H1 (cell line): Measurements from ENCODE around the gene SHC1. TPM values are rescaled to one million over a fixed set of nuclear protein-coding genes. Genes with fewer than 3 reads are reported as not detected.

ENCODE experiments used
- CTCF ChIA-PET: fragments of 300-600 bp; sonication (Branson Sonifier 250); formaldehyde crosslinking; loops from one replicate; lab custom pipeline; 2021; ENCODE audit not compliant: partially characterized antibody; lab: Charles Lee
- POLR2A ChIA-PET: fragments of 300-600 bp; sonication (Branson Sonifier 250); formaldehyde crosslinking; loops from one replicate; lab custom pipeline; 2021; ENCODE audit warnings: inconsistent platforms; ENCODE audit not compliant: partially characterized antibody; lab: Charles Lee
- DNase-seq, 2 experiments: peaks; one replicate each; pipeline versions ENCODE4 v3.0.0 to v3.0.0-alpha.2; 2010 to 2022; ENCODE audit warnings: low spot score in 2 of 2, low read depth in 1 of 2, mixed read lengths in 1 of 2
- FAIRE-seq: peaks from 2 replicates; lab custom pipeline; 2011; peaks lifted over from hg19 to GRCh38; lab: Jason Lieb, UNC
- H2AFZ ChIP-seq: 2 replicates; pipeline ENCODE4 v1.8.1; 2012; ENCODE audit warnings: low read length, inconsistent platforms
- H2AK5ac ChIP-seq: 2 replicates; pipeline ENCODE4 v1.6.1; 2013; ENCODE audit warnings: low read depth, low read length
- H2BK120ac ChIP-seq: replicated peaks from 2 replicates; pipeline ENCODE3; 2013; ENCODE audit warnings: low read depth, low read length, inconsistent platforms
- H2BK12ac ChIP-seq: 2 replicates; pipeline ENCODE4 v1.6.1; 2013; ENCODE audit warnings: low read depth, low read length
- H2BK15ac ChIP-seq: 2 replicates; pipeline ENCODE4 v1.6.1; 2013; ENCODE audit warnings: low read length
- H2BK20ac ChIP-seq: 2 replicates; pipeline ENCODE4 v1.6.1; 2013; ENCODE audit warnings: low read length
- H2BK5ac ChIP-seq: 2 replicates; pipeline ENCODE4 v1.6.1; 2013; ENCODE audit warnings: low read depth, low read length
- H3K14ac ChIP-seq: 2 replicates; pipeline ENCODE4 v1.6.1; 2013; ENCODE audit warnings: inconsistent platforms; ENCODE audit not compliant: insufficient read length
- H3K18ac ChIP-seq: 2 replicates; pipeline ENCODE4 v1.6.1; 2013; ENCODE audit warnings: low read length; ENCODE audit errors: extremely low read depth
- H3K23ac ChIP-seq: 2 replicates; pipeline ENCODE4 v1.6.1; 2013; ENCODE audit warnings: inconsistent platforms; ENCODE audit not compliant: insufficient read length
- H3K23me2 ChIP-seq: 2 replicates; pipeline ENCODE4 v1.6.1; 2013; ENCODE audit warnings: low read depth, low read length
- H3K27ac ChIP-seq: 2 replicates; pipeline ENCODE4 v1.6.1; 2011; ENCODE audit warnings: low read depth, low read length, inconsistent platforms
- H3K27me3 ChIP-seq, 4 experiments: replicated peaks in 1 of 4; 1 replicate in 1 of 4; 2 replicates in 3 of 4; pipeline versions ENCODE4 v1.6.1 to v1.8.1; 2011 to 2013; ENCODE audit warnings: low read length in 3 of 4, mild to moderate bottlenecking in 3 of 4, inconsistent platforms in 2 of 4, mixed read lengths in 2 of 4, moderate library complexity in 1 of 4; ENCODE audit not compliant: control insufficient read depth in 3 of 4, insufficient read depth in 3 of 4; ENCODE audit errors: extremely low read depth in 1 of 4
- H3K36me3 ChIP-seq, 4 experiments: 2 replicates each; pipeline versions ENCODE4 v1.6.1 to v1.8.1; 2011 to 2013; ENCODE audit warnings: mild to moderate bottlenecking in 4 of 4, low read length in 3 of 4, moderate library complexity in 2 of 4, control low read depth in 1 of 4, inconsistent platforms in 1 of 4; ENCODE audit not compliant: insufficient read depth in 4 of 4, control insufficient read depth in 2 of 4
- H3K4ac ChIP-seq: replicated peaks from 2 replicates; pipeline ENCODE3; 2013; ENCODE audit warnings: low read length, low read depth, mixed read lengths, inconsistent platforms; ENCODE audit not compliant: insufficient read length
- H3K4me1 ChIP-seq, 4 experiments: replicated peaks in 1 of 4; 1 replicate in 1 of 4; 2 replicates in 3 of 4; pipeline versions ENCODE4 v1.6.1 to v1.8.1; 2011 to 2013; ENCODE audit warnings: low read length in 3 of 4, inconsistent platforms in 2 of 4, mixed read lengths in 1 of 4; ENCODE audit not compliant: insufficient read depth in 4 of 4, control insufficient read depth in 3 of 4
- H3K4me2 ChIP-seq, 2 experiments: 2 replicates each; pipeline versions ENCODE4 v1.6.1 to v1.8.1; 2011 to 2013; ENCODE audit warnings: low read depth in 2 of 2, low read length in 2 of 2, control low read depth in 1 of 2, inconsistent platforms in 1 of 2, mild to moderate bottlenecking in 1 of 2; ENCODE audit not compliant: insufficient read depth in 1 of 2
- H3K4me3 ChIP-seq, 4 experiments: fragments of 200-600, 300-600 bp in 1 of 4; sonication (generic), shearing (Covaris generic), sonication (Bioruptor Twin) in 1 of 4; 2 replicates each; pipeline versions ENCODE4 v1.5.1 to v1.8.1; 2011 to 2016; ENCODE audit warnings: low read length in 4 of 4, low read depth in 3 of 4, control low read depth in 2 of 4, inconsistent platforms in 2 of 4, mild to moderate bottlenecking in 2 of 4, mixed read lengths in 1 of 4, moderate library complexity in 1 of 4; ENCODE audit not compliant: insufficient read depth in 2 of 4; ENCODE audit errors: extremely low read depth in 1 of 4
- H3K56ac ChIP-seq: replicated peaks from 2 replicates; pipeline ENCODE3; 2013; ENCODE audit warnings: low read depth, mild to moderate bottlenecking, mixed read lengths, low read length, inconsistent platforms; ENCODE audit not compliant: insufficient read length
- H3K79me1 ChIP-seq: 2 replicates; pipeline ENCODE4 v1.6.1; 2013; ENCODE audit warnings: low read depth, low read length, control low read depth
- H3K79me2 ChIP-seq, 2 experiments: 2 replicates each; pipeline versions ENCODE4 v1.6.1 to v1.8.1; 2012 to 2013; ENCODE audit warnings: low read length in 2 of 2, mild to moderate bottlenecking in 2 of 2, inconsistent platforms in 1 of 2; ENCODE audit not compliant: insufficient read depth in 2 of 2, control insufficient read depth in 1 of 2
- H3K9ac ChIP-seq, 4 experiments: replicated peaks in 1 of 4; 1 replicate in 1 of 4; 2 replicates in 3 of 4; pipeline versions ENCODE4 v1.6.1 to v1.8.1; 2011 to 2013; ENCODE audit warnings: low read depth in 3 of 4, low read length in 3 of 4, control low read depth in 2 of 4, mild to moderate bottlenecking in 2 of 4, moderate library complexity in 2 of 4, inconsistent platforms in 1 of 4; ENCODE audit errors: extremely low read depth in 1 of 4
- H3K9me3 ChIP-seq, 2 experiments: 2 replicates each; pipeline versions ENCODE4 v1.6.1 to v1.8.1; 2012 to 2013; ENCODE audit warnings: mild to moderate bottlenecking in 2 of 2, moderate library complexity in 2 of 2, control low read depth in 1 of 2, inconsistent platforms in 1 of 2, low read depth in 1 of 2, low read length in 1 of 2, mixed read lengths in 1 of 2; ENCODE audit not compliant: insufficient read depth in 2 of 2
- H4K20me1 ChIP-seq, 2 experiments: replicated peaks in 1 of 2; 2 replicates each; pipeline versions ENCODE3 to v1.8.1; 2011 to 2013; ENCODE audit warnings: inconsistent platforms in 2 of 2, low read length in 2 of 2, mild to moderate bottlenecking in 1 of 2; ENCODE audit not compliant: insufficient read depth in 2 of 2, control insufficient read depth in 1 of 2
- H4K5ac ChIP-seq: 2 replicates; pipeline ENCODE4 v1.6.1; 2013; ENCODE audit warnings: low read length, low read depth, mixed read lengths, inconsistent platforms; ENCODE audit not compliant: insufficient read length
- H4K8ac ChIP-seq: 2 replicates; pipeline ENCODE4 v1.8.0; 2013; ENCODE audit warnings: mild to moderate bottlenecking, moderate library complexity, low read length, inconsistent platforms; ENCODE audit not compliant: insufficient read depth; ENCODE audit errors: extremely low read depth
- H4K91ac ChIP-seq: replicated peaks from 2 replicates; pipeline ENCODE3; 2013; ENCODE audit warnings: low read length, mixed read lengths, inconsistent platforms; ENCODE audit not compliant: insufficient read length
- NRF1 ChIP-seq: IDR thresholded peaks from 2 replicates; pipeline ENCODE4 v1.6.1; 2011; ENCODE audit warnings: mild to moderate bottlenecking, low read depth, low read length, improper control_type of control experiment
- POLR2A ChIP-seq, 2 experiments: IDR thresholded peaks; 1 replicate in 1 of 2; 2 replicates in 1 of 2; pipeline ENCODE4 v1.6.1; 2011; ENCODE audit warnings: low read depth in 2 of 2, low read length in 2 of 2, mild to moderate bottlenecking in 2 of 2; ENCODE audit errors: control extremely low read depth in 1 of 2
- WGBS, 2 experiments: shearing (Covaris generic) in 1 of 2; methylation state at CpG; one replicate each; pipeline versions ENCODE4 v1.1.6 to v1.1.7; 2013 to 2015; ENCODE audit warnings: low lambda C conversion rate in 2 of 2, mixed read lengths in 2 of 2, inconsistent platforms in 1 of 2, low coverage in 1 of 2, missing lambda C conversion rate in 1 of 2; ENCODE audit not compliant: insufficient replicate concordance in 2 of 2, insufficient coverage in 1 of 2, insufficient read length in 1 of 2; ENCODE audit errors: extremely low coverage in 1 of 2, missing lambda C conversion rate in 1 of 2; 5-methylcytosine and 5-hydroxymethylcytosine counted together
- polyA plus RNA-seq, 7 experiments: library from polyadenylated mRNA; depleted of rRNA in 3 of 7; stranded (reverse) in 5 of 7; unstranded in 2 of 7; fragments of >200 nt in 5 of 7; fragments of 200-250 nt in 2 of 7; gene quantifications; 1 replicate in 5 of 7; 2 replicates in 1 of 7; 4 replicates in 1 of 7; pipeline versions ENCODE4 v1.2.1 to v1.2.3, GENCODE V29; 2011 to 2013; ENCODE audit warnings: missing spikeins in 2 of 7, mixed read lengths in 2 of 7
- total RNA-seq: library from RNA; stranded (reverse); fragmentation: NEBNext Ultra II Directional; extraction: Animal tissue kit (Norgen Biotek cat#: 25700); gene quantifications from 2 replicates; pipeline ENCODE4 v1.2.1, GENCODE V29; 2021

Gene SHC1
- total and polyA plus RNA-seq, 2 of the 8 experiments (the other 6 are each of a cell fraction or from before 2014, with no cell fraction given): 177 to 212 TPM

DNA sequence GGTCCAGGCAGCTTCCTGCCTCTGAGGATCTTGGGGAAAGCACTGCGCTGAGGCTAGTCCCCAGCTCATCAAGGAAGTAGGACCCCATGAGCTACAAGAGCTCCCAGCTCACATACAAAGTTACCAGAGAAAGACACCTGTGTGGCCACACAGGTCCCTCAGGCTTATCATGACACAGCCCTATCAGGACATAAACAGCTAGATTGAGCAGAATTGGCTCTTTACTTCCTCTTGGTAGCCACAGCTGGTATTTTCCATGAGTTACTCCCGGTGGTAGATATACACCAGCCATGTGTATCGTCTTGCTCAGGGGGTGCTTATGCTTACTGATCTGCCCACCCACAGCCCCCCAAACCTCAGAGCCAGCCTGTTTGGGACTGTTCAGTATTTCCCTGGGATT is 24.0 kb upstream of the SHC1 start:
- Histone ChIP-seq H3K79me2 (0 out of 4 replicates have a peak, but pooled peaks cover 0 to 3% of the 10 kb centered on the region in 2 experiments), H3K4me1 (peaks cover 0 to 7% (median 4%) of the 10 kb centered on the region in 4 experiments; a peak in 3 of 7 replicates), H3K14ac (no peak overlapping the region), H3K27me3 (no peaks in the 10 kb centered on the region), H3K9me3 (no peaks in the 10 kb centered on the region), H3K23me2 (peaks cover under 1% of the 10 kb centered on the region; the same call in 1 of the 2 replicates), H4K8ac (no peak overlapping the region), H3K9ac (0 out of 7 replicates have a peak overlapping the region, but pooled peaks of 1 of the 4 experiments have one; percentile 12), H3K18ac (peak overlapping the region; percentile 13; the same call in 1 of the 2 replicates), H2BK5ac (no peak overlapping the region), H3K4ac (no peak overlapping the region), H3K56ac (no peak overlapping the region), H2BK20ac (no peak overlapping the region), H4K5ac (no peak overlapping the region), H3K36me3 (peaks cover 2 to 16% (median 11%) of the 10 kb centered on the region in 4 experiments; a peak in 7 of 8 replicates), H3K23ac (no peak overlapping the region), H3K27ac (no peak overlapping the region), H3K4me3 (no peak overlapping the region), H2AFZ (no peak overlapping the region), H2BK120ac (no peak overlapping the region), H2AK5ac (no peak overlapping the region), H2BK15ac (no peak overlapping the region), H2BK12ac (0 out of 2 replicates have a peak overlapping the region, but pooled peaks have one; percentile 17), H3K4me2 (no peak overlapping the region), H3K79me1 (no peaks in the 10 kb centered on the region), H4K20me1 (peaks cover 0 to 5% of the 10 kb centered on the region in 2 experiments), H4K91ac (no peak overlapping the region)
- ChIA-PET CTCF (interaction anchor here (0.9 to 14.0 kb wide), 16 partner anchors 9 to 122 kb away, joined by 3 to 334 read pairs (median 8); partner anchors contain the start of genes ADAM15, CKS1B, EFNA4 and FLAD1), POLR2A (interaction anchor here (0.6 to 42.8 kb wide), 11 partner anchors 14 to 82 kb away, joined by 3 to 702 read pairs (median 9); partner anchors contain the start of genes CKS1B, EFNA4, FLAD1 and PBXIP1)
- peak; percentile 12 to 35; a peak in 1 of 3 replicates for TF ChIP-seq POLR2A (IDR thresholded peaks at IDR 0.05; ENCODE audit: control extremely low read depth in 1 of 2, low read depth in 2 of 2, low read length in 2 of 2)
- no peak for TF ChIP-seq NRF1
- DNase-seq (no peak), FAIRE-seq (no peak)
- WGBS, 2 experiments: 97% methylated on average over 3 of the region's 3 CpGs; no CpG with 5 or more reads in 1 of the 2 experiments
